ENCODE results near the gene SLC24A3. TPM values are rescaled to one million over a fixed set of nuclear protein-coding genes. Genes with fewer than 3 reads are reported as not detected.

Gene SLC24A3
- total and polyA plus RNA-seq, 7 experiments from 2014 or later, result 0.58 to 1.0 TPM; not detected in 5

GRCh38 chr20:19251958-19252357, 39.5 kb downstream of the SLC24A3 start:
- peaks cover 0 to 11% (median 6%) of the 10 kb centered on the region in 5 donors for H3K27me3 Mint-ChIP-seq
- no peaks in the 10 kb centered on the region for H3K36me3 ChIP-seq (ENCODE audit: control insufficient read depth in 2 of 3, insufficient read depth in 3 of 3, low read length in 3 of 3)
- H3K4me1 ChIP-seq (ENCODE audit: control insufficient read depth in 2 of 2, insufficient read depth in 2 of 2, low read length in 2 of 2), result no peaks in the 10 kb centered on the region
- peak overlapping the region in 1 of 9 donors; percentile 36 for H3K27ac Mint-ChIP-seq
- no peak for ATAC-seq
- H3K4me1 Mint-ChIP-seq, result no peaks in the 10 kb centered on the region
- intact Hi-C loops (cut with micrococcal nuclease), result no loop called here
- DNase-seq, result no peak
- no peak overlapping the region for H3K4me3 ChIP-seq (ENCODE audit: low read length)
- no peak overlapping the region for H3K27ac ChIP-seq (ENCODE audit: low read depth, low read length)
- CTCF ChIA-PET, result interaction anchor here (0.5 kb wide), 1 partner anchor 411 kb away, joined by 3 read pairs; no protein-coding TSS in a partner anchor
- H3K9me3 ChIP-seq (ENCODE audit: control insufficient read depth in 2 of 3, low read length in 3 of 3), result no peaks in the 10 kb centered on the region
- no peak overlapping the region for H3K4me3 Mint-ChIP-seq
- peaks cover 0 to 4% (median 0%) of the 10 kb centered on the region in 11 donors for H3K9me3 Mint-ChIP-seq
- H3K27me3 ChIP-seq (ENCODE audit: control insufficient read depth in 2 of 2, insufficient read depth in 2 of 2, low read length in 2 of 2), result no peaks in the 10 kb centered on the region
- POLR2A ChIA-PET, result no interaction called here
- no peaks in the 10 kb centered on the region for H3K36me3 Mint-ChIP-seq

- POLR2A ChIA-PET, result no interaction called here
- no peaks in the 10 kb centered on the region for H3K27me3 ChIP-seq (ENCODE audit: control insufficient read depth in 2 of 2, insufficient read depth in 2 of 2, low read length in 2 of 2)
- Mint-ChIP-seq H3K27ac (no peak overlapping the region), H3K4me3 (no peak overlapping the region), H3K4me1 (no peaks in the 10 kb centered on the region), H3K27me3 (peaks cover 0 to 11% (median 6%) of the 10 kb centered on the region in 5 donors), H3K36me3 (no peaks in the 10 kb centered on the region), H3K9me3 (peaks cover 0 to 4% (median 0%) of the 10 kb centered on the region in 11 donors)
- no peak overlapping the region for H3K4me3 ChIP-seq (ENCODE audit: low read length)
- no peaks in the 10 kb centered on the region for H3K4me1 ChIP-seq (ENCODE audit: control insufficient read depth in 2 of 2, insufficient read depth in 2 of 2, low read length in 2 of 2)
- CTCF ChIA-PET, result no interaction called here
- H3K9me3 ChIP-seq (ENCODE audit: control insufficient read depth in 2 of 3, low read length in 3 of 3), result no peaks in the 10 kb centered on the region
- no peaks in the 10 kb centered on the region for H3K36me3 ChIP-seq (ENCODE audit: control insufficient read depth in 2 of 3, insufficient read depth in 3 of 3, low read length in 3 of 3)
- ATAC-seq, result peak; percentile 76
- DNase-seq, result no peak
- intact Hi-C loops (cut with micrococcal nuclease), result no loop called here
- no peak overlapping the region for H3K27ac ChIP-seq (ENCODE audit: low read depth, low read length)
Observed at GRCh38 chr20:19252451-19253120, 40.1 kb downstream of the SLC24A3 start.

GRCh38 chr20:19253316-19253715, 40.9 kb downstream of the SLC24A3 start:
- Mint-ChIP-seq H3K36me3 (no peaks in the 10 kb centered on the region), H3K27ac (no peak overlapping the region), H3K27me3 (peaks cover 0 to 11% (median 6%) of the 10 kb centered on the region in 5 donors), H3K9me3 (peaks cover 0 to 4% (median 0%) of the 10 kb centered on the region in 11 donors), H3K4me3 (no peak overlapping the region), H3K4me1 (no peaks in the 10 kb centered on the region)
- intact Hi-C loops (cut with micrococcal nuclease), result no loop called here
- H3K27ac ChIP-seq (ENCODE audit: low read depth, low read length), result no peak overlapping the region
- no peak overlapping the region for H3K4me3 ChIP-seq (ENCODE audit: low read length)
- no peaks in the 10 kb centered on the region for H3K36me3 ChIP-seq (ENCODE audit: control insufficient read depth in 2 of 3, insufficient read depth in 3 of 3, low read length in 3 of 3)
- ChIA-PET POLR2A (no interaction called here), CTCF (no interaction called here)
- no peaks in the 10 kb centered on the region for H3K9me3 ChIP-seq (ENCODE audit: control insufficient read depth in 2 of 3, low read length in 3 of 3)
- ATAC-seq (no peak), DNase-seq (no peak)
- no peaks in the 10 kb centered on the region for H3K4me1 ChIP-seq (ENCODE audit: control insufficient read depth in 2 of 2, insufficient read depth in 2 of 2, low read length in 2 of 2)
- H3K27me3 ChIP-seq (ENCODE audit: control insufficient read depth in 2 of 2, insufficient read depth in 2 of 2, low read length in 2 of 2), result no peaks in the 10 kb centered on the region

DNA sequence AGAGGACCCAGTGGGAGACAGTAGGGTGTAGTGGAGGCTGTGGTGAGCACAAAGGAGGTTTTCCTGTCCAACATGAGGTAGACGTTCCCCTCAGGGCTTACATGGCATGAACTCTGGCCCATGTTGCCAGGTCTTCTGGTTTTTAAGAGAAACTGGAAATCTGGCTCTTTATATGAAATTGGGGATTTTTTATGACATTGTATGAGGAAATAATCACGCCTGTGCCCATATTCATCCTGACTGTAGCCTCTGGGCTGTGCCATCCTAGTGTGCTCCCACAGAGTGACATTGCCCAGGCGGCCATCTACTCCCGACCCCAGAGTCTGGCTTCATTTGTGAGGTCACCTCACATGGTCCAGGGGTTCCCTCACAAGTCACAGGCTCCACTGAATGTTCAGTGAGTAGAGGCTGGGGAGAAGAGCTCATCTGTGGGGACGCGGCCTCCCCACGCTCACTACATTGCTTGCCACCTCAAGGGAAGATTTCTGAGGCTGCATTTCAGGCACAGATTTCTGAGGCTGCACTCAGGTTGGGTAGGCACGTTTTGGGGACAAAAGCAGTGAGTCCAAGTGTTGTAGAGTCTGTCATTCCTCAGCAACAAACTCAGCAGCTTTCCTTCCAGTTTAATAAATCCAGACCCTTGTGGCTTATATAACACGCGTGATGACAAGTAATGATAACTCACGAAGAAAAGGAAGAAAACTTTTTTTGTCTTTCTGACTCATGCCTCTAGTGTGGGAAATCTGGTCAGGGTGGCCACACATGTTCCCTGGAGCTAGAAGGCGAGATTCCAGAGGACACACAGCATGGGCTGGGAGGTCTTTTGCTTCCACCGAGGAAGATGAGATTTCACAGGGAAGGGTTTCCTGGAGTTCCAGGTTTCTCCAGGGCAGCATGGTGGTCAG, 41.7 kb downstream of the SLC24A3 start:
- ChIA-PET POLR2A (no interaction called here), CTCF (no interaction called here)
- peaks cover 0 to 4% (median 0%) of the 10 kb centered on the region in 11 donors for H3K9me3 Mint-ChIP-seq
- no peaks in the 10 kb centered on the region for H3K4me1 ChIP-seq (ENCODE audit: control insufficient read depth in 2 of 2, insufficient read depth in 2 of 2, low read length in 2 of 2)
- H3K27ac Mint-ChIP-seq, result no peak overlapping the region
- no peaks in the 10 kb centered on the region for H3K27me3 ChIP-seq (ENCODE audit: control insufficient read depth in 2 of 2, insufficient read depth in 2 of 2, low read length in 2 of 2)
- H3K9me3 ChIP-seq (ENCODE audit: control insufficient read depth in 2 of 3, low read length in 3 of 3), result no peaks in the 10 kb centered on the region
- ATAC-seq, result no peak
- intact Hi-C loops (cut with micrococcal nuclease), result no loop called here
- no peak for DNase-seq
- H3K36me3 ChIP-seq (ENCODE audit: control insufficient read depth in 2 of 3, insufficient read depth in 3 of 3, low read length in 3 of 3), result no peaks in the 10 kb centered on the region
- peaks cover 0 to 11% (median 6%) of the 10 kb centered on the region in 5 donors for H3K27me3 Mint-ChIP-seq
- no peaks in the 10 kb centered on the region for H3K4me1 Mint-ChIP-seq
- no peak overlapping the region for H3K27ac ChIP-seq (ENCODE audit: low read depth, low read length)
- H3K36me3 Mint-ChIP-seq, result no peaks in the 10 kb centered on the region
- no peak overlapping the region for H3K4me3 ChIP-seq (ENCODE audit: low read length)
- no peak overlapping the region for H3K4me3 Mint-ChIP-seq

GRCh38 chr20:19254956-19255355, 42.5 kb downstream of the SLC24A3 start:
- Histone ChIP-seq H3K9me3 (ENCODE audit: control insufficient read depth in 2 of 3, low read length in 3 of 3) (no peaks in the 10 kb centered on the region), H3K4me1 (ENCODE audit: control insufficient read depth in 2 of 2, insufficient read depth in 2 of 2, low read length in 2 of 2) (no peaks in the 10 kb centered on the region), H3K27ac (ENCODE audit: low read depth, low read length) (no peak overlapping the region), H3K27me3 (ENCODE audit: control insufficient read depth in 2 of 2, insufficient read depth in 2 of 2, low read length in 2 of 2) (no peaks in the 10 kb centered on the region), H3K4me3 (ENCODE audit: low read length) (no peak overlapping the region), H3K36me3 (ENCODE audit: control insufficient read depth in 2 of 3, insufficient read depth in 3 of 3, low read length in 3 of 3) (no peaks in the 10 kb centered on the region)
- POLR2A ChIA-PET, result no interaction called here
- no peak for DNase-seq
- no peak for ATAC-seq
- CTCF ChIA-PET, result no interaction called here
- intact Hi-C loops (cut with micrococcal nuclease), result no loop called here
- no peaks in the 10 kb centered on the region for H3K36me3 Mint-ChIP-seq
- no peak overlapping the region for H3K27ac Mint-ChIP-seq
- peaks cover 0 to 4% (median 0%) of the 10 kb centered on the region in 11 donors for H3K9me3 Mint-ChIP-seq
- H3K4me3 Mint-ChIP-seq, result no peak overlapping the region
- H3K27me3 Mint-ChIP-seq, result peaks cover 0 to 11% (median 6%) of the 10 kb centered on the region in 5 donors
- H3K4me1 Mint-ChIP-seq, result no peaks in the 10 kb centered on the region

DNA sequence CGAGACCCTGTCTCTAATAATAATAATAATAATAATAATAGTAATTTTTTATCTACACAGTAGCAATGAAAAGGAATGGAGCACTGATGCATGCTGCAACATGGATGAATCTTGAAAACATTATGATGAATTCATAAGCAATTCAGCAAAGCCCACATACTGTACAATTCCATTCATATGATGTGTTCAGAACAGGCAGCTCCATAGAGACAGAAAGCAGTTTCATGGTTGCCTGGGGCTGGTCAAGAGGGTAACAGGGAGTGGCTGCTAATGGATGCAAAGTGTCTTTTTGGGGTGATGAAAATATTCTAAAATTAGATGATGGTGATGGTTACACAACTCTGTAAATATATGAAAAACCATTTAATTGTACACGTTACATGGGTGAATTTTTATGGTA, 43.6 kb downstream of the SLC24A3 start:
- H3K36me3 ChIP-seq (ENCODE audit: control insufficient read depth in 2 of 3, insufficient read depth in 3 of 3, low read length in 3 of 3), result no peaks in the 10 kb centered on the region
- H3K27ac ChIP-seq (ENCODE audit: low read depth, low read length), result no peak overlapping the region
- H3K4me3 ChIP-seq (ENCODE audit: low read length), result no peak overlapping the region
- DNase-seq, result no peak
- Mint-ChIP-seq H3K27me3 (peaks cover 0 to 11% (median 4%) of the 10 kb centered on the region in 5 donors), H3K27ac (no peak overlapping the region), H3K4me1 (peaks cover 0 to 6% (median 0%) of the 10 kb centered on the region in 7 donors), H3K9me3 (peaks cover 0 to 4% (median 0%) of the 10 kb centered on the region in 11 donors), H3K4me3 (no peak overlapping the region), H3K36me3 (no peaks in the 10 kb centered on the region)
- ChIA-PET CTCF (no interaction called here), POLR2A (no interaction called here)
- no peaks in the 10 kb centered on the region for H3K4me1 ChIP-seq (ENCODE audit: control insufficient read depth in 2 of 2, insufficient read depth in 2 of 2, low read length in 2 of 2)
- H3K27me3 ChIP-seq (ENCODE audit: control insufficient read depth in 2 of 2, insufficient read depth in 2 of 2, low read length in 2 of 2), result no peaks in the 10 kb centered on the region
- no peaks in the 10 kb centered on the region for H3K9me3 ChIP-seq (ENCODE audit: control insufficient read depth in 2 of 3, low read length in 3 of 3)
- intact Hi-C loops (cut with micrococcal nuclease), result no loop called here
- no peak for ATAC-seq

All from naive thymus-derived CD4-positive, alpha-beta T cell (primary cell).